Tibial nerve (tissue), 4 donors: ENCODE data around the gene MYO9B. TPM values are rescaled to one million over a fixed set of nuclear protein-coding genes. Genes with fewer than 3 reads are reported as not detected.

ENCODE experiments used
- DNase-seq, 2 donors: peaks; one replicate each; pipeline ENCODE4 v3.0.0-alpha.2; 2019; ENCODE audit warnings: low spot score in 2 of 2
- H3K27ac ChIP-seq, 4 donors: fragments of 200-600 bp; sonication (generic) in 3 of 4; one replicate each; pipeline ENCODE4 v1.5.1; 2017 to 2019; ENCODE audit warnings: mild to moderate bottlenecking in 1 of 4
- H3K27me3 ChIP-seq, 2 donors: fragments of 200-600 bp; sonication (generic) in 1 of 2; one replicate each; pipeline versions ENCODE4 v1.5.1 to v1.6.0; 2017 to 2019
- H3K36me3 ChIP-seq, 3 donors: fragments of 200-600 bp; sonication (generic); one replicate each; pipeline ENCODE4 v1.5.1; 2018 to 2019
- H3K4me1 ChIP-seq, 4 donors: fragments of 200-600 bp; sonication (generic) in 3 of 4; one replicate each; pipeline ENCODE4 v1.5.1; 2017 to 2019
- H3K4me3 ChIP-seq, 4 donors: fragments of 200-600 bp; sonication (generic) in 3 of 4; one replicate each; pipeline ENCODE4 v1.5.1; 2017 to 2019; ENCODE audit warnings: mild to moderate bottlenecking in 1 of 4, moderate library complexity in 1 of 4
- H3K9me3 ChIP-seq, 4 donors: fragments of 200-600 bp; sonication (generic) in 3 of 4; one replicate each; pipeline ENCODE4 v1.5.1; 2017 to 2019
- CTCF ChIP-seq, 5 experiments: fragments of 200-600 bp in 3 of 5; fragments of 450-650 bp in 2 of 5; sonication (generic) in 3 of 5; IDR thresholded peaks; one replicate each; pipeline ENCODE4 v1.5.1; 2016 to 2019; ENCODE audit warnings: antibody characterized with exemption in 5 of 5, mild to moderate bottlenecking in 3 of 5, moderate library complexity in 2 of 5
- EP300 ChIP-seq, 2 donors: sonication (generic); formaldehyde crosslinking; IDR thresholded peaks; one replicate each; pipeline ENCODE4 v1.6.1; 2017; ENCODE audit warnings: antibody characterized with exemption in 2 of 2, mild to moderate bottlenecking in 1 of 2
- POLR2A ChIP-seq, 2 donors: fragments of 450-650 bp; IDR thresholded peaks; one replicate each; pipeline ENCODE4 v1.6.1; 2017; ENCODE audit warnings: antibody characterized with exemption in 2 of 2, mild to moderate bottlenecking in 2 of 2, moderate library complexity in 2 of 2
- WGBS, 2 donors: methylation state at CpG; one replicate each; pipeline ENCODE4 v1.1.5; 2018; 5-methylcytosine and 5-hydroxymethylcytosine counted together
- total RNA-seq, 4 donors: library from RNA; depleted of rRNA; stranded (reverse); fragments of >200 nt; gene quantifications; one replicate each; pipeline ENCODE4 v1.1.0, GENCODE V29; 2016

Gene MYO9B
- 100 to 1,000 TPM in 3 of 4 donors, 10 to 100 TPM in 1; 61.7 to 201 (median 115) TPM for total RNA-seq

DNA sequence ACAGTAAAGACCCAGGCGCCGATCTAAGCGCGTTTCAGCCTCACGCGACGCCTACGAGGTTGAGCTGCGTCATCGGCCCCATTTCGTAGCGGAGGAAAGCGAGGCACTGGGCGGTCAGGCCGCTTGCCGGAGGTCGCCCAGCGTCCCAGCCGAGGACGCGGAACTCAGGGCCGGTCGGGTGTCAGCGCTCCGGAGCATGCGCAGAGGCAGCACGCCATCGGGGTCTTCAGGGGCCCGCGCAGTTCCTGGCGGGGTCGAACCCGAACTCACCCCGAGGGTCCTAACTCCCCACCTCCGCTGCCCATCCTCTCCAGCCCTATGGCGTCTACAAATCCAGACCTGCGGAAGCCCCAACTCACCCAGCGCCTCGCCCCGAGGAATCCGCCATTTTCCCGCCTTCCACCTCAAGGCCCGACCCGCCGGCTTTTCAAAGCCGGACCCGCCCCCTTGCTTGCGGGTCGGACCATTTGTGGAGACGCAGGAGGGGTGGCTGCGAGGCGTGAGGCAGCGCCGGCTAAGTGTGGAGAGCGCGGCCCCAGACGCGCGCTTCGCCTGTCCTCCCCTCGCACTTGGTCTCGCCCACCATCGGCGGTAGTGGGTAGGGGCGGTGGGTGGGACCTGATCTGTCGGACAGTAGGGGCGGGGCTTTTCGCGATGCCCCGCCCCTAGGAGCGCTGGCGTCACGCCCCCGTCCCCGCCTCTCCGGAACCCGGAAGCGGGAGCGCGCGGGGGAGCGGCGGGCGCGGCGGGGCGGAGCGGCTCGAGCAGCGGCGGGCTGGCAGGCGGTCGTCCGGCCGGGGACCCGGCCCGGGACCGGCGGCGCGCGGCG is at the start of gene MYO9B, which contains the start of gene HAUS8:
MYO9B (plus strand) TSS at position 743 of the 829 bp plus-strand sequence. CDS start 25,941 bp downstream, outside the sequence.
HAUS8 (minus strand) TSS at position 418 of the 829 bp plus-strand sequence; CDS start at position 388, 30 bp downstream.
- Histone ChIP-seq H3K27me3 (no peaks in the 10 kb centered on the region), H3K36me3 (peaks cover 0 to 26% (median 0%) of the 10 kb centered on the region in 3 donors), H3K4me1 (peaks cover 0 to 57% (median 28%) of the 10 kb centered on the region in 4 donors), H3K4me3 (peak within 1 kb of the TSS; percentile 55 to 98 (median 84)), H3K9me3 (no peaks in the 10 kb centered on the region), H3K27ac (peak within 1 kb of the TSS; percentile 41 to 96 (median 92))
- DNase-seq = peak; percentile 99
- WGBS, 2 donors = 1% methylated on average over 37 to 41 of the region's 103 CpGs
- TF ChIP-seq CTCF (IDR thresholded peaks at IDR 0.05) (peak in 2 of 5 experiments; percentile 48 to 64), EP300 (IDR thresholded peaks at IDR 0.05) (peak; percentile 95 to 97), POLR2A (IDR thresholded peaks at IDR 0.05) (peak; percentile 82 to 88)

- no peak overlapping the region for H3K27ac ChIP-seq
- TF ChIP-seq CTCF (IDR thresholded peaks at IDR 0.05) (no peak), EP300 (IDR thresholded peaks at IDR 0.05) (no peak)
- peaks cover 0 to 62% of the 10 kb centered on the region in 2 donors for H3K27me3 ChIP-seq
- no peak for DNase-seq
- H3K36me3 ChIP-seq = peaks cover 0 to 2% (median 0%) of the 10 kb centered on the region in 3 donors
- peak overlapping the region in 1 of 4 donors; percentile 26 for H3K4me3 ChIP-seq
- WGBS, 2 donors = 1 to 2% methylated on average over 16 to 26 of the region's 40 CpGs
- H3K9me3 ChIP-seq = peaks cover 0 to 26% (median 0%) of the 10 kb centered on the region in 4 donors
- peaks cover 0 to 4% (median 0%) of the 10 kb centered on the region in 4 donors for H3K4me1 ChIP-seq
These were observed 49.5 kb upstream of the MYO9B start for GRCh38 chr19:17025991-17026658.

DNA sequence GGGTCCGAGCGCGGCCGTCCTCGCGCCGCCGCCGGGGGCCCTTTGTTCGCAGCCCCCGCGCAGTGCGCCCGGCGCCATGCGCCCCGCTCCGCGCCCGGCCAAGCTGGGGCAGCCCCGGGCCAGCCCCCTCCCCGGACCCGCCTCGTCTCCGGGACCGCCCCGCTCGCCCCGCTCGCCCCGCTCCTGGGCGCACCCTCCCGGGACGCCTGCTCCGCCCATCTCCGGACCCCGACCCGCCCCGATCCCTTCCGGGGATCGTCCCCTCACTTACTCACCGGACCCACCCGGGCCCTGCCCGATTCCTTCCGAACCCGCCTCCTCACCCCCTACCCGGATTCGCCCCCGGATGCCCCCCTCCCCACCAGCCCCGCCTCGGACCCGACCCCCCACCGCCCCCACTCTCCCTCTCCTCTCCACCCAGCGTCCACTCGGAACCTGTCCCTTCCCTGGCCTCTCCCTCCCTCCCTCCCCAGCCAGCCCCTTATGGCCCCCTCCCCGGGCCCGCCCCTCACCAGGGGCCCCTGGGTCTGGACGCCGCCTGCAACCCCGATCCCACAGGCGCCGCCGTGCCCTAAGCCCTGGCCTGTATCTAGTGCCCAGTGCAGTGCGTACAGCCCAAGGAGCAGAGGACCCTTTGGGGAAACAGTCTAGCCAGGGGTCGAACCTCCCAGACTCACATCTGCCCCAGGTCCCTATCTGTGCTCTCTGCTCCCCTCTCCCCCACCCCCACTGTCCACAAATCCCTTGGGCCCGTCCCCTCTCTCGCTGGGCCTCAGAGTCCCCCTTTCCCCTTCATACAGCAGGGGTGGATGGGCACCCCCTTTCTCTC is 48.7 kb upstream of the MYO9B start, which contains the start of gene CPAMD8:
CPAMD8 (minus strand) TSS at position 105 of the 829 bp plus-strand sequence. CDS start 168 bp downstream, outside the sequence.
- TF ChIP-seq POLR2A (IDR thresholded peaks at IDR 0.05) = no peak
- Histone ChIP-seq H3K27me3 (peaks cover 0 to 62% of the 10 kb centered on the region in 2 donors), H3K36me3 (peaks cover 0 to 2% (median 0%) of the 10 kb centered on the region in 3 donors), H3K27ac (no peak within 1 kb of the TSS), H3K4me3 (peak within 1 kb of the TSS in 1 of 4 donors; percentile 26), H3K4me1 (peaks cover 0 to 4% (median 0%) of the 10 kb centered on the region in 4 donors), H3K9me3 (peaks cover 0 to 26% (median 0%) of the 10 kb centered on the region in 4 donors)
- 5 to 18% methylated on average over 16 to 40 of the region's 67 CpGs for WGBS, 2 donors
- no peak for DNase-seq

DNA sequence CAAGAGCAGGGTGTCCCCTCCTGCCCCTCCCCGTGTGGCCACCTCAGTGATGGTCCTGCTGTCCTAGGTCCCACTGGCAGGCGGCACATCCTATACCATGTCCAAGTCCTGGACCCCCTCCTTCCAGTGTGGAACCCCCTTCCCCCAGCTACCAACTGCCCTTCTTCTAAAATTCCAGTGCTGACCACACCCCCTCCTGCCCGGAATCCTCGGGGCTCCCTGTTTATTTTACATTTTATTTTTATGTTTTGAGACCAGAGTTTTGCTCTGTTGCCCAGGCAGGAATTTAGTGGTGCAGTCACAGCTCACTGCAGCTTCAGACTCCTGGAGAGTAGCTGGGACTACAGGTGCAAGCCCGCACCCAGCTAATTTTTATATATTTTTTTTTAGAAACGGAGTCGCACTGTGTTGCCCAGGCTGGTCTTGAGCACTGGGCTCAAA is 48.0 kb upstream of the MYO9B start:
- H3K36me3 ChIP-seq = peaks cover 0 to 2% (median 0%) of the 10 kb centered on the region in 3 donors
- H3K27ac ChIP-seq = no peak overlapping the region
- no peak for DNase-seq
- H3K27me3 ChIP-seq = peaks cover 0 to 62% of the 10 kb centered on the region in 2 donors
- H3K9me3 ChIP-seq = peaks cover 0 to 24% (median 0%) of the 10 kb centered on the region in 4 donors
- peaks cover 0 to 4% (median 0%) of the 10 kb centered on the region in 4 donors for H3K4me1 ChIP-seq
- WGBS, 2 donors = 56 to 58% methylated on average over 7 of the region's 7 CpGs
- no peak for TF ChIP-seq EP300 (IDR thresholded peaks at IDR 0.05)
- TF ChIP-seq CTCF (IDR thresholded peaks at IDR 0.05) = no peak
- TF ChIP-seq POLR2A (IDR thresholded peaks at IDR 0.05) = no peak
- H3K4me3 ChIP-seq = no peak overlapping the region

- DNase-seq = no peak
- H3K4me1 ChIP-seq = no peaks in the 10 kb centered on the region
- no peak for TF ChIP-seq EP300 (IDR thresholded peaks at IDR 0.05)
- TF ChIP-seq CTCF (IDR thresholded peaks at IDR 0.05) = no peak
- TF ChIP-seq POLR2A (IDR thresholded peaks at IDR 0.05) = no peak
- H3K4me3 ChIP-seq = no peak overlapping the region
- no peaks in the 10 kb centered on the region for H3K36me3 ChIP-seq
- no peak overlapping the region for H3K27ac ChIP-seq
- WGBS, 2 donors = 85 to 86% methylated on average over 6 of the region's 6 CpGs
- H3K27me3 ChIP-seq = peaks cover 0 to 29% of the 10 kb centered on the region in 2 donors
- H3K9me3 ChIP-seq = no peaks in the 10 kb centered on the region
These were observed 43.8 kb upstream of the MYO9B start for GRCh38 chr19:17031741-17032140.
